ENCODE results near the gene FNDC3A.
"Not testable (repeated sequence)": the region's sequence is repeated elsewhere in the genome, so short reads cannot be mapped to it uniquely, and the experiment has no call there.

FNDC3A gene

GRCh38 chr13:49134305-49134704 lies 158.6 kb downstream of the FNDC3A start:
- DNase-seq (ENCODE audit: low spot score) = no peak

GRCh38 chr13:49137138-49137643 lies 161.5 kb downstream of the FNDC3A start:
- not testable (repeated sequence) for DNase-seq (ENCODE audit: low spot score)

- DNase-seq (ENCODE audit: low spot score) = no peak
Measured at GRCh38 chr13:49140910-49141611, 165.3 kb downstream of the FNDC3A start.

GRCh38 chr13:49146950-49147355 lies 171.2 kb downstream of the FNDC3A start:
- DNase-seq (ENCODE audit: low spot score) = no peak

- no peak for DNase-seq (ENCODE audit: low spot score)
Measured at GRCh38 chr13:49148405-49148804, 172.7 kb downstream of the FNDC3A start.

GRCh38 chr13:49157955-49158584 lies 182.4 kb downstream of the FNDC3A start:
- not testable (repeated sequence) for DNase-seq (ENCODE audit: low spot score)

GRCh38 chr13:49163162-49163561 lies 187.4 kb downstream of the FNDC3A start:
- DNase-seq (ENCODE audit: low spot score) = not testable (repeated sequence)

- no peak for DNase-seq (ENCODE audit: low spot score)
Measured at GRCh38 chr13:49164712-49165111, 189.0 kb downstream of the FNDC3A start.

GRCh38 chr13:49165798-49166752 lies 190.4 kb downstream of the FNDC3A start:
- DNase-seq (ENCODE audit: low spot score) = no peak

- DNase-seq (ENCODE audit: low spot score) = no peak
Measured at GRCh38 chr13:49171359-49171758, 195.6 kb downstream of the FNDC3A start.

GRCh38 chr13:49183672-49184325 lies 208.1 kb downstream of the FNDC3A start:
- DNase-seq (ENCODE audit: low spot score) = no peak

GRCh38 chr13:49184621-49185020 lies 208.9 kb downstream of the FNDC3A start:
- no peak for DNase-seq (ENCODE audit: low spot score)

GRCh38 chr13:49185264-49185663 lies 209.6 kb downstream of the FNDC3A start:
- DNase-seq (ENCODE audit: low spot score) = no peak

- DNase-seq (ENCODE audit: low spot score) = no peak
Measured at GRCh38 chr13:49190901-49191300, 215.2 kb downstream of the FNDC3A start.

- DNase-seq (ENCODE audit: low spot score) = no peak
Measured at GRCh38 chr13:49206641-49207040, 230.9 kb downstream of the FNDC3A start.

- no peak for DNase-seq (ENCODE audit: low spot score)
Measured at GRCh38 chr13:49208619-49209018, 232.9 kb downstream of the FNDC3A start.

- DNase-seq (ENCODE audit: low spot score) = no peak
Measured at GRCh38 chr13:49210114-49210513, 234.4 kb downstream of the FNDC3A start.

GRCh38 chr13:49210669-49211068 lies 235.0 kb downstream of the FNDC3A start:
- no peak for DNase-seq (ENCODE audit: low spot score)

- DNase-seq (ENCODE audit: low spot score) = no peak
Measured at GRCh38 chr13:49213539-49213938, 237.8 kb downstream of the FNDC3A start.

- DNase-seq (ENCODE audit: low spot score) = no peak
Measured at GRCh38 chr13:49213997-49214916, 238.5 kb downstream of the FNDC3A start.
